SU-DHL-6 (cell line): ENCODE results near the gene CLP1.

Experiments used
- EZH2phosphoT487 ChIP-seq: fragments of 200-600 bp; sonication (generic), shearing (Covaris generic); conservative IDR thresholded peaks from 2 replicates; pipeline ENCODE4 v1.6.1; 2018; ENCODE audit warnings: mild to moderate bottlenecking, antibody characterized with exemption, low read length, moderate library complexity, mixed read lengths
- TF ChIP-seq, protein P1 (sequence below): fragments of 200-600 bp; sonication (generic); IDR thresholded peaks from one replicate; pipeline ENCODE4 v1.5.1; 2017; ENCODE audit warnings: antibody characterized with exemption, mild to moderate bottlenecking, low read length, moderate library complexity; ENCODE audit not compliant: insufficient read depth, poor library complexity, severe bottlenecking

DNA sequence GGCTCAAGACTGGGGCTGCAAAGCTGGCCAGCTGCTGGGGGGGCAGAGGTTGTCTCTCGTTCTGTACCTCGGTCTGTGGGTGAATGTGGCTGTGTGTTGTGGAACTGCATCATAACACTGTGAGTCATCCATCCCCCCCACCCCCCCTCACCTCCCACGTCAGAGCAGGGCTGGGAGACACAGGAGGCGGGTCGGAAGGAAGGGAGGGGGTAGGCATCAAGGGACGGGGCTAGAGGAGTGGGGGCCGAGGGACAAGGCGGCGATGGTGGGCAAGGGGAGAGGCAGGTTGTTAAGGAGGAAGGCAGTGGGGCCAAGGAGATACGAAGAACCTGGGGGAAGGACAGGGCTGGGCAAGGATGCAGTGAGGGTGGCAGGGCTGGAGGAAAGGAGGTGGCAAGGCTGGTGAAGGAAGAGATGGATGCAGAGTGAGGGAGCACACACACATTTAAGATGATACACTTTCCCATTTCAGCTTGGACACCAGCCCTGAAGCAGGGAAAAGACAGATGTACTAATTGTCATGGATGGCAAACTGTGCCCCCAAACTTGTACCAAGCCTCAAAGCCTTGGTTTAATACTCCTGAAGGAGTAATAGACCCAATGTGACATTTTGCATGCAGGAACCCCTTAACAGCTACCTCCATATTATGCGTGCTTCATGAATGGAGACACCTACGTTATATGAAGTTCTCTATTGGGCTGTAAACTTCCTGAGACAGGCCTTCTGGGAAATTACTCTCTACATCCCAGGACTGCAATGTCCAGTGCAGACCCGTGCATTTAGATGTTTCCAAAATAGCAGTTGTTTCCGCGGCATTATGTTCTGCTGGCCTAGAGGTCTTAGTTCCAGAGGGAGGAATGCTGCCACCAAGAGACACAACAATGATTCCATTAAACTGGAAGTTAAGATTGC is 7.5 kb upstream of the CLP1 start, which contains the start of gene YPEL4:
- TF ChIP-seq, protein P1, sequence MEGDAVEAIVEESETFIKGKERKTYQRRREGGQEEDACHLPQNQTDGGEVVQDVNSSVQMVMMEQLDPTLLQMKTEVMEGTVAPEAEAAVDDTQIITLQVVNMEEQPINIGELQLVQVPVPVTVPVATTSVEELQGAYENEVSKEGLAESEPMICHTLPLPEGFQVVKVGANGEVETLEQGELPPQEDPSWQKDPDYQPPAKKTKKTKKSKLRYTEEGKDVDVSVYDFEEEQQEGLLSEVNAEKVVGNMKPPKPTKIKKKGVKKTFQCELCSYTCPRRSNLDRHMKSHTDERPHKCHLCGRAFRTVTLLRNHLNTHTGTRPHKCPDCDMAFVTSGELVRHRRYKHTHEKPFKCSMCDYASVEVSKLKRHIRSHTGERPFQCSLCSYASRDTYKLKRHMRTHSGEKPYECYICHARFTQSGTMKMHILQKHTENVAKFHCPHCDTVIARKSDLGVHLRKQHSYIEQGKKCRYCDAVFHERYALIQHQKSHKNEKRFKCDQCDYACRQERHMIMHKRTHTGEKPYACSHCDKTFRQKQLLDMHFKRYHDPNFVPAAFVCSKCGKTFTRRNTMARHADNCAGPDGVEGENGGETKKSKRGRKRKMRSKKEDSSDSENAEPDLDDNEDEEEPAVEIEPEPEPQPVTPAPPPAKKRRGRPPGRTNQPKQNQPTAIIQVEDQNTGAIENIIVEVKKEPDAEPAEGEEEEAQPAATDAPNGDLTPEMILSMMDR: no peak
- TF ChIP-seq EZH2phosphoT487: no peak
